Measurements from ENCODE around the gene SEMA4D.

Gene SEMA4D

DNA sequence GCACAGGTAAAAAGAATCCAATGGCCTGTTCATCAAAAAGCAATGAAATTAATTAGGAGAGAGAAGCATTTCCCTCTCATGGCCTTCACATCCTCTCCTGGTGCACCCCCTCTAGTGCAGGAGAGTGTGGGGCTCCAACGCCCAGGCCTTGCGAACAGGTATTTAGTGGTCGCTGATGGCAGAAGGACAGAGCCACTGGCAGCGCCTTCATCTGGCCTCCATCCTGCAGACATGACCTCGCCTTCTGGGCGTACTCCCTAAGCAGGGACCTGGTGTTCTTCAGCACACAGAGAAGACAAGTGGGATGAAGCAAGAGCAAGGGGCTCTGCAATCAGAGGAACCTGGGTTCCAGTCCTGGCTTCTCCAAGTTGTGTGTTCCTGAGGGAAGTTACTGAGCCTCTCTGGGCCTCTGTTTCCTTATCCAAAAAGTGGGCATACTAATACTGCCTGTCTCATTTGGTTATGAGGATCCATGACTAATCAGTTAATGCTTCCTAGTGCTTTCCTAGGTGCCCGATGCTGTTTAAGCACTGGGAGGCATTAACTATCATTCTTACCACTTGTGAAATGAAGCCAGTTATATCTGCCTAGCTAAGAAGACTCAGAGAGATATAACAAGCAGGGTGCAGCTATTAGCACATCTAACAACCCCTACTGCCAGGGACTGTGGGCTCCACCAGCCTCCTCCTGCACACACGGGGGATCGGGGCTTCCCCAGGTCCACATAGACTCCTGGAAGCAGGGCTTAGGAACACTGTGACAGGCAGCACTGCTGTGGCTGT, 77.3 kb downstream of the SEMA4D start:
- H3K4me3 ChIP-seq (replicated peaks; ENCODE audit: low read depth, low read length), result no peak overlapping the region
- DNase-seq (ENCODE audit: low read depth), result no peak
- TF ChIP-seq, protein P1, sequence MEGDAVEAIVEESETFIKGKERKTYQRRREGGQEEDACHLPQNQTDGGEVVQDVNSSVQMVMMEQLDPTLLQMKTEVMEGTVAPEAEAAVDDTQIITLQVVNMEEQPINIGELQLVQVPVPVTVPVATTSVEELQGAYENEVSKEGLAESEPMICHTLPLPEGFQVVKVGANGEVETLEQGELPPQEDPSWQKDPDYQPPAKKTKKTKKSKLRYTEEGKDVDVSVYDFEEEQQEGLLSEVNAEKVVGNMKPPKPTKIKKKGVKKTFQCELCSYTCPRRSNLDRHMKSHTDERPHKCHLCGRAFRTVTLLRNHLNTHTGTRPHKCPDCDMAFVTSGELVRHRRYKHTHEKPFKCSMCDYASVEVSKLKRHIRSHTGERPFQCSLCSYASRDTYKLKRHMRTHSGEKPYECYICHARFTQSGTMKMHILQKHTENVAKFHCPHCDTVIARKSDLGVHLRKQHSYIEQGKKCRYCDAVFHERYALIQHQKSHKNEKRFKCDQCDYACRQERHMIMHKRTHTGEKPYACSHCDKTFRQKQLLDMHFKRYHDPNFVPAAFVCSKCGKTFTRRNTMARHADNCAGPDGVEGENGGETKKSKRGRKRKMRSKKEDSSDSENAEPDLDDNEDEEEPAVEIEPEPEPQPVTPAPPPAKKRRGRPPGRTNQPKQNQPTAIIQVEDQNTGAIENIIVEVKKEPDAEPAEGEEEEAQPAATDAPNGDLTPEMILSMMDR (IDR thresholded peaks at IDR 0.05; ENCODE audit: low read length, missing control alignments), result no peak

DNA sequence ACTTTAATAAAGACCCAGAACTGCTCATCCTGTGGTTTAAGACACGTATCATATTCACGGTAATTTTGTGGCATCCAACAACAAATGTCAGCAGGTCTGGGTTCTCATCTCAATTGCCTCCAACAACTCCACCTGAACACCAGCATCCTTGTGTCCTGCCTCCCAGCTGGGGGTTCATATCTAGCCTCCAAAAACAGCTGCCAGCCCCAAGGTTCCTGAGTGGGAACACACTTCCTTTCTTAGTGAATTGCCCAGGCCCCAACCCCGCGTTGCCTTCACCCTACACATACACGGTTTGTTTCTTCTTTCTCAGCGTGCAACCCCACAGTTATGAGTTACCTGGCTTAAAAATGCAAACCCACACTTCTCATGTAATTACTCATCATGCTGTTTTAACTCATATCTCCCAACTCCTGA, 77.9 kb downstream of the SEMA4D start:
- TF ChIP-seq, protein P1 (IDR thresholded peaks at IDR 0.05; ENCODE audit: low read length, missing control alignments), result no peak
- no peak overlapping the region for H3K4me3 ChIP-seq (replicated peaks; ENCODE audit: low read depth, low read length)

DNA sequence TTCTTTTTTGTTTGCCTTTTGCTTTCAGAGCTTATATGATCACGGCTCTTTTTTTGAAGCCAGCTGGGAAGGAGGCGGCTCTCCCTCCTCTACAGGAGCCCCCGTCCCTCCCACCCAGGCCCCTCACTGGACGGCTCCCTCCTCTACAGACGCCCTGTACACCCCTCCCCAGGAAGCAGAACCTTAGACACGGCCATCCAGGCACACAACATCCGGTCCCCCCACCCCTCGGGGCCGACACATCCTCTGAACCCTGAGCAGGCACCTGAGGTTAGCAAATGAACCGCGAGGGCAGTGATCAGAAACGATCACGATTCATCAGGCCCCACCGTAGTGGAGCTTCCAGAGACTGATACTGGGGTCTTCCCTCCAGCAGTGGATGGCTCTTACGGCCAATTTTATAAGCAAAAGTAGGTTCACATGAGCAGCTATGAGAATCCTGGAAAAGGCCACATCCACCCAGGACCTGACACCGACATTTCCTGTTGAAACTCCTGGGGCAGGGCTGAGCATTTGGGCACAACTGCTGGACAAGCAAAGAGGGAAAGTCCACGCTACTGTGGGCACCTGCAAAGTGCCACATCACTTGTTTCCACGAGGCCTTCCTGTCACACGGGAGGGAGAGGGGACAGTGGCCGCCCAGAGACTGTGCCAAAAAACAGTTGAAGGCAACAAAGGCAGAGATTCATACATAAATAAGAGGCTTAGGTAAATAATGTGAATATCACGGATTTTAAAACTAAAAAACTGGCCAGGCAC, 78.9 kb downstream of the SEMA4D start:
- TF ChIP-seq, protein P1 (IDR thresholded peaks at IDR 0.05; ENCODE audit: low read length, missing control alignments), result no peak
- no peak for DNase-seq (ENCODE audit: low read depth)
- H3K4me3 ChIP-seq (replicated peaks; ENCODE audit: low read depth, low read length), result no peak overlapping the region

More for the DNA sequence above, 77.9 kb downstream of the SEMA4D start:
- DNase-seq (ENCODE audit: low read depth), result no peak

DNA sequence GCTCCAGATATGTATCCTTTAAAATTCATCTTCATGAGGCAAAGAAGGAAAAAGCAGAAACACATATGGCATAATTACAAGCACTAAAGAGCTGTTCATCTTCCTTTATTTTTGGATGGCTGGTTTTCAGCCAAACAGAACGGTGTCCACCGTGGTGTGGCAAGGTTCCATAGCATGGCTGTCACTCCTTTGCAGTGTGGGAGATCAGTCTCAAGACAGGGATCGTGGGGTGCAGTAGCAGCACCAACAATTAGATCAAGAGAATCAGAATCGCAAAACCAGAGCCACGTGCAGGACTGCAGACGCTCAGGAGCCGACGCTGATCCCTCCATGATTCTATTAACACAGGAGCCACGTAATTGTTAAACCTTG, 79.5 kb downstream of the SEMA4D start:
- TF ChIP-seq, protein P1 (IDR thresholded peaks at IDR 0.05; ENCODE audit: low read length, missing control alignments), result no peak
- DNase-seq (ENCODE audit: low read depth), result no peak
- no peak overlapping the region for H3K4me3 ChIP-seq (replicated peaks; ENCODE audit: low read depth, low read length)

DNA sequence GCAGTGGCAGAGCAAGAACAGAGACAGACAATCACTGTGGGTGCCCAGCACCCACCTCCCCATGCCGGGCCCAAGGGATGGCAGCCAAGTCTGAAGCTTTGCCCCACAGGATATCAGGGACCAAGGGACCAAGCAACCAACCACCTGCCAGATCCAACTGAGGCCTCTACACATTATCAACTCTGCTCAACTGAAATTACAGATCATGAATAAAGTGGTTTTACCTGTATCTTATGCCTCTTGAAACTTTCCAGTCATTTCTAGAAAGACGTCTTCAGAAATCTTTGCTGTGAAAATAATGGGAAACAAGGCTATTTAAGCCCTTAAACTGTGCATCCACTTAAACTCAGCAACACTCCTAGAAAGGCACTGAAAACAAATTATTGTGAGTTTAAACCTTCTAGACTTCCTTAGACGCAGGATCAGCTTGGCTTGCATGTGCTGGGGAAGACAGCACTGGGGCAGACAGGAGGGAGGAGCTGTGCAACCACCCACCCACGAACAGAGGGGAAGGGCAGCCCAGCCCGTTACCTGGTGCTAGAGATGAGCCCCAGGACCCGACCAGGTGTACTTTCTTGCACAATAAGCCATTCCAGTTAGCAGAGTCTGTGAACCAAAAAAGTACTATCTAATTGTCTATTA, 80.0 kb downstream of the SEMA4D start:
- H3K4me3 ChIP-seq (replicated peaks; ENCODE audit: low read depth, low read length), result no peak overlapping the region
- TF ChIP-seq, protein P1 (IDR thresholded peaks at IDR 0.05; ENCODE audit: low read length, missing control alignments), result no peak
- no peak for DNase-seq (ENCODE audit: low read depth)

DNA sequence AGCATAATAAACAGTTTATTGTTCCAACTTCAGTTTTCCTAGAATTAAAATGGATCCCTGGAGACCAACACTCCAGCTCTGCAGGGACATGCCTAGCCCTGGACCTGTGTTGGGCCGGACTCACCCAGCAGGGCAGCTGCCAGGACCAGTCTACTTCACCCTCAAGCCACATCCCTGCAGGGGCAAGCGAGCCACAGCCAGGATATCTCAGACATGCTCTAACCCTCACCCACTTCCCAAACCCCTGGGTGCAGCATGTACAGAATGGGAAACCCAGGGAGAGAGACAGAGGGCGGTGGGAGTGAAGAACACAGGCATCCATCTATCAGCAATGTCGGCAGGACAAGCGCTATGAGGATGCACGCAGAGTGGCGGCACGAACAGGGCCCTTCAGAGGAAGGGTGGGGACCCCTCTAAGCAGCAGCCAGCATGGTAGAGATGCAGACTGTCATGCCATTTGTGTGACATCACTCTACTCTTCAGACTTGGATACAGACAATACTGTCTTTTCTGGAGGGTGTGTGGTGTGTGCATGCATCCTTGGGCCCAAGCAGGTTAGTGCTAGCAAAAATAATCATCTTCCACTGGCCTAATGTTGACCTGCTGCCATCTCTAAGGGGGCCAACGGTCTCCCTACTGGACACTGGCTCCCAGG, 83.1 kb downstream of the SEMA4D start:
- DNase-seq (ENCODE audit: low read depth), result no peak
- TF ChIP-seq, protein P1 (IDR thresholded peaks at IDR 0.05; ENCODE audit: low read length, missing control alignments), result no peak
- H3K4me3 ChIP-seq (replicated peaks; ENCODE audit: low read depth, low read length), result no peak overlapping the region

Measured in fibroblast of pulmonary artery (primary cell).